HG03135 (cell line): Measurements from ENCODE around the gene NT5DC2.
A peak's percentile ranks its signal among the peaks of the same experiment; 100 is the strongest.
"Not testable (repeated sequence)": the region's sequence is repeated elsewhere in the genome, so short reads cannot be mapped to it uniquely, and the experiment has no call there.

Experiments
- ATAC-seq: cut with Tn5 transposase; IDR thresholded peaks from one replicate; pipeline ENCODE4 v1.9.1; 2021; ENCODE audit warnings: mild to moderate bottlenecking, moderate library complexity; ENCODE audit not compliant: unreplicated experiment

NT5DC2 gene

DNA sequence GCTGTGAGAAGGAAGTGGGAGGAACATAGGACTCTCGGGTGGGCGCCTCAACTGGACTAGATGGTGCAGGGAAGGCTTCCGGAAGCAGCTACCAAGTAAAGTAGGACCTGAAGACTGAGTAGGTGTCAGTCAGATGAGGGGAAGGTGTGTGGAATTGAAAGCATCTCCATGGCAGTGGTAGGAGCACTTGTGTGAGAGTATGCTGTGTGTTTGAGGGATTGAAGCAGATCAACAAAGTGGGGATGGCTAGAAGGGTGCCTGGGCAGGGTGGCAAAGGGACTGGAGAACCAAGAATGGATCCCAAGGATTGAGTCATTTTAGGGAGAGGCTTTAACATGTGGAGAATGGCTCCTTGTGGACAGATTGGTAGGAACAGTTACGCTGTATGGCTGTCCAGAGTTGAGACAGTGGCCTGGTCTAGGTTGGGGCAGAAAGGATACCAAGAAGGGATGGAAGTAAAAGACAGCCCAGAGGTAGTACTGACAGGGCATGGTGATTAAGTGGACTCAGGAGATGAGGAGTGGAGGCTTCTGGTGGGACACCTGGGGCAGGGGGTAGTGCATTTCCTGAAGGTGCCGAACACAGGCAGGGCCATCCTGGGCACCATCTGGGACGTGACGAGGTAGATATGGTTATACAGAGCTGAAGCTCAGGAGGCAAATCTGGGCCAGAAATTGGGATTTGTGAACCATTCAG is 4.2 kb upstream of the NT5DC2 start:
- ATAC-seq: no peak

DNA sequence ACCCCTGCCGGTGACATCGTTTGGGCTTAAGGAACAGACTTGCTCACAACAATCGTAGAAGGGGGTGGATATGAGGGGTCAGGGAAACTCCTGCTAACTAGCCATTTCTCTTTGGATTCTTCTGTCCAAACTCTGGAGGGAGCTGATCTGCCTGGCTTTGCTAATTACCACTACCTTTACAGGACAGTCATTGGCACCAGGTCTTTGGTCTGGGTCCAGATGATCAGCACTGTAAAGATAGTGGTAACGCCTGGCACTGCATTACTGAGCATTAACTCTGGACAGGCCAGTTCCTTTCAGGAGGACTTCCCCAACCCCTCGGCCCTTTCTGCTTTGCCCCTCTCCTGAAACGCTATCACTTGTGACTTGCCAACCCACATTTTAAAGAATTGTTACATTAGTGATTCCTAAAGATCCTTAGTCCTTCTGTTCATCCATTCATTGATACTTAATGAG is 3.5 kb upstream of the NT5DC2 start:
- ATAC-seq: no peak

DNA sequence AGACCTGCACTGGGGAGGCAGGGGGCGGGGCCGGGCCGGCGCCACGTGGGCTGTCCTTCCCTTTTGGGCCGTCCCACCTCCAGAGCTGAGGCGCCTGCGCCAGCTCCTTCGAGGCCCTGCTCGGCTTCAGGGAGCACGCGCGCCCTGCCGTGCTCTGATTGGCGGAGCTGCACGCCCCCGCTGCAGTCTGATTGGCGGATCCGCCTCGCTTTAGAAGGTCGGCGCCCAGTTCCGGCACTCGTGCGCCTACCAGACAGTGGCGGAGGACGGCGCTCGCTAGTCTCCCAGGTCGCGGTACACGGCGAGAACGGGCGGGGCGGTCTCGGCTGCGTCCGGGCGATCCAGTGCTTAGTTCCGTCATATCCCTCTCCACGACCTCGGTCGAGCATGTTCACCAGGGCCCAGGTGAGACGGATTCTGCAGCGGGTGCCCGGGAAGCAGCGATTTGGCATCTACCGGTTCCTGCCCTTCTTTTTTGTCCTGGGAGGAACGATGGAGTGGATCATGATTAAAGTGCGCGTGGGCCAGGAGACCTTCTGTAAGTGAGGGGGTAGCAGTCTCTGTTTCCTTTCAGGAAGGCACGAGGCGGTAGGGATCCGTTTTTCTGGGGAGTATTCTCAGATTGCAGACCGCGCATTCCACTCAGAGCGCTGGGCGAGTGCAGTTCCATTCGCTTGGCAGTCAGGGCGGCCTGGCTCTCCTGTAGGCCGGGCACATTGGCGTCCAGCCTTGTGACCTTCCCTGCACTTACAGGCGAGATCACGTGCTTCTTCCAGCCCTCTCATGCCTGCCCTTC is 2.9 kb upstream of the NT5DC2 start, which contains the start of gene UQCC5:
UQCC5 (plus strand) TSS at position 237 of the 796 bp plus-strand sequence; CDS start at position 388, 151 bp downstream.
- peak; percentile 79 for ATAC-seq

DNA sequence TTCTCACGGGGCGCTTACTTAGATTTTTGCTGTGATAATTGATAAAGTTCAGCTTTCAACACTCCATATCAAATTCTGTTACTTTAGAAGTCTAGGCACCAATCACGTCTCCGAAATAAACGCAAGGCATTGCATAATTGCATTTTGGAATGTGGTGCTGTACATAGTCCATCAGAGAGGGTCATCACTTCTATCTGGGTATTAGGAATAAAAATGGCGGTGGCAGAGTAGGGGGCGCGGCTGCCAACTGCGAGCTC is 2.4 kb upstream of the NT5DC2 start:
- ATAC-seq: no peak

DNA sequence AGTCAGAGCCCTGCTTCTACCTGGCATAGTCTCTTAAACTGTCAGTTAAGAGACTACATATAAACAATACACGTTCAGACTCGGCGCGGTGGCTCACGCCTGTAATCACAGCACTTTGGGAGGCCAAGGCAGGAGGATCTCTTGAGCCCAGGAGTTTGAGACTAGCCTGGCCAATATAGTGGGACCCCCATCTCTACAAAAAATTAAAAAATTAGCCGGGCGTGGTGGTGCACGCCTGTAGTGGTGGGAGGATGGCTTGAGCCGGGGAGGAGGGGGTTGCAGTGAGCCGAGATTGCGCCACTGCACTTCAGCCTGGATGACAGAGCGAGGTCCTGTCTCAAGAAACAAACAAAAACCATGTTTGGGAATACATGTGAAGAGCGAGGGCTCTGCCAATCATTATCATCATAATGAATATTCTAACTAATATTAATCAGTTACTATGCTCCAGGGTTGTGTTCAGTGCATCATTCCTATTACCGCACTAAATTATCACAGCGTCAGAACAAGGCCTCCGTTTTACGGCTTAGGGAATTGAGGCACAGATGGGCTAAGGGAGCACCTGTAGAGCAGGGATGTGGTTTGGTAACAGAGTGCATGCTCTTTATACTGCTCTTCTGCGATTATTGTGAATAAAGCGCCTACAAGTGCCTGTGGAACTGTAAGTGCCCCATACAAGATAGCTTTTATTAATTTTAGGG is 1.9 kb upstream of the NT5DC2 start:
- no peak for ATAC-seq

DNA sequence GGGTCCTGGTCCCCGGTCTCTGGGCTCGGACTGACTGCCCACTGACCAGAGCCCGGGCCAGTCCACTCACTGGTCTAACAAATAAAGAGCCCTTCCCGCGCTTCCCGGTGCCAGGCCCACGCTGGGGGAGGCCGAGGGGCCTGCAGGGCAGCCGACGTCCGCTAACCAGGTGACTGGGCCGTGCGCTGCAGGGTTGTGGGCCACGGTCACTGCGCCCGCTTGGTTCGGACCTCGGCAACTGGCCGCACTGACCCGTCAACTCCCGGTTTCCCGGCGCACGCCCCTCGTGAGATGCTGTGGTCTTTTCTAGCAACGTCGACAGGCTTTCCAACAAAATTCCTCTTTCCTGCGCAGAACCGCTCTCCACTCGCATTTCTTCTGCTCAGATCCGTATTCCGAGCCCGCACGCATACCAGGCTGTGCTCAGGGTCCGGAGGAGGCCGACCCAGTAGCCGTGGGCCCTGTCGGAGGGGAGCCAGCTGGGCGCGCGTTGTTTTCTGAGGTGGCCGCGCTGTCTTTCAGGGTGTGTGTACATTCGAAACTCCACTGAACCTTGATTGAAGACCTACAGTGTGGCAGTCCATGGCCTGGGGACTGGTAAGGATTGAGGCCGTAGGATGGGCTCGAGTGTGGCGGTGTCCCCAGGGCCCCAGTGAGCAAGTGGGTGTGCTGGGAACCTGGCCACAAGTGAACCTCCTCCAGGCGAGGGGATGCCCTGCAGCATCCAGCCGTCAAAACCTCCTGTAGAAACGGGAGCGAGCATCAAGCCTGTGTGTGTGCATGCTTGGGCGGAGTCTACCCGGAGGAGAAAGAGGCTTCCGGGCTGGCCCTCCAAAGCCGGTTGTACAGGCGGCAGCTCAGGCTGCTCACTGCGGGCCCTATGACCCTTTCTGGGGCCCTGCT is 875 bp upstream of the NT5DC2 start:
- ATAC-seq: no peak

DNA sequence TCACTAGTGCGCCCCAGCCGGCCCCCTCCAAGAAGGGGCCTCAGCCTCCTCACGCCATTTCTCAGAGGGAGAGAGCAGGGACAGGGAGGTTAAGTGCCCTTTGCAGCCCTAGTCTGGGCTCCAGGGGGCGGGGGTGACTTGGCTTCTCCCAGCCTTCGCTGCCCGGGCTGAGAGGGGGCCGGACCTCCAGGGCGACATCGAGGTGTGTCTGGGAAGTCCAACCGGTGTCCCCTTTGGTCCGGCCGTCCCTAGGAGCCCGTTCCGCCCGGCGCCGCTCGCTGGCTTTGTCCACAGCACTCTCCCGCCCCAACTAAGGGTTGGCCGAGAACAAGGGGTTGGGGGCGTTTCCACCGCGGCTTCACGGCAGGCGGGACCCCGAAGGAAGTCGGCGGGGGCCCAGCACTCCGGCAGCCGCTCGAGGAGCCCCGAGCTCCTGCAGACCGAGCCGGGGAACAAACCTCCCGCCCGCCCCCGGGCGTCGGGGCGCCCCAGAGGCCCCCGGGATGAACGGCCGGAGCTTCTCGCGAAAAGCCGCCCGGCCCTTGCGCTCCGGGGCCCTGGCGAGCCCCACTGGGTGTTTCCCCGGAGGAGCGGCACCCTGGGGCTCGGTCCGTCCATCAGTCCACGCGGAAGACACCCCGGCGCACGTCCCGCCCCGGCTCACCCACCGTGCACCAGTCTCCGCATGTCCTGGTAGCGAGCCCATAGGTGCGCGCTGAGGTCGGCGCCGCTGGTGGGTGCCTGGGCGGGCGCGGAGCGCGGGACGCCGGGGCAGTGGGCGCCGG is 627 bp downstream of the NT5DC2 start:
- no peak for ATAC-seq

DNA sequence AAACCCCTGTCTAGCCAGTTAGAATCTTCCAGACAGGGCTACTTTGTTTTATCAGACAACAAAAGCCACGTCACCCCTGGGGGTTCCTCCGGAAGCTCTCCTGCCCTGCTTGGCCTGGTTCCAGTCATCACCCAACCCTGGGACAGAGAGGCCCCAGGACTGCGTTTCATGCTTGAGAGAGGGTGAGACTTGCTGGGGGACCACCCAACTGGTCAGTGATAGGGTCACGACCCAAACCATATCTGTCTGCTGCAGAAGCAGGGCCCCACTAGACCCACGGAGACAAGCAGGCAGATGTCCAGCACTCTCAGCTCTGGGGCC is 1.2 kb downstream of the NT5DC2 start:
- no peak for ATAC-seq

DNA sequence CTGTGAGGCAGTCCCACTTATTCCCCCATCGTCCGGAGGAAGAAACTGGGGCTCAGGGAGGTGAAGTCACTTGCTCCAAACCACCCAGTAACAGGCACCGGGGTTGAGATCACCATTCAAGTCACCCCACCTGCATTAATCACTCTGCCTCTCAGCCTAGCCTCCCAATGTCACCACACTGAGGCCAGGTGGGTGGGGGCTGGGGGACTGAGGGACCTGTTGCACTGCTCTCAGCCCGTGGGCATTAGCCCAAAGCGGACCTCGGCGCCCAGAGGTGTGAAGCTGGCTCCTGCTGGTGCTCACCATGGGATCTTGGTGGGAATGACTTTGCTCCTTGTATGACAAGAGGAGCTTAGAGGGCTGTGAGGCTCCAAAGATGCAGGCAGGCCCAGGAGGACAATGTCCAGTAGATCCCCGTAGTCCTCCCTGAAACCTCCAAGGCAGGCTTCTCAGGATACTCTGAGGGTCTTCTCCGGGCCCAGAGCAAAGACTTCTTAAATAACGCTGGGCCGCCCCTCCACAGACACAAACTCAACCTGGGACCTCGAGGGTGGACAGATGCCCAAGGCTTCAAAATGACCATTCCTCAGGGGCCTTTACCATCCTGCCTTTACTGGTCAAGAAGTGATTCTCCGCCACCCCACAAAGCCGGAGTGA is 1.7 kb downstream of the NT5DC2 start:
- ATAC-seq: no peak

DNA sequence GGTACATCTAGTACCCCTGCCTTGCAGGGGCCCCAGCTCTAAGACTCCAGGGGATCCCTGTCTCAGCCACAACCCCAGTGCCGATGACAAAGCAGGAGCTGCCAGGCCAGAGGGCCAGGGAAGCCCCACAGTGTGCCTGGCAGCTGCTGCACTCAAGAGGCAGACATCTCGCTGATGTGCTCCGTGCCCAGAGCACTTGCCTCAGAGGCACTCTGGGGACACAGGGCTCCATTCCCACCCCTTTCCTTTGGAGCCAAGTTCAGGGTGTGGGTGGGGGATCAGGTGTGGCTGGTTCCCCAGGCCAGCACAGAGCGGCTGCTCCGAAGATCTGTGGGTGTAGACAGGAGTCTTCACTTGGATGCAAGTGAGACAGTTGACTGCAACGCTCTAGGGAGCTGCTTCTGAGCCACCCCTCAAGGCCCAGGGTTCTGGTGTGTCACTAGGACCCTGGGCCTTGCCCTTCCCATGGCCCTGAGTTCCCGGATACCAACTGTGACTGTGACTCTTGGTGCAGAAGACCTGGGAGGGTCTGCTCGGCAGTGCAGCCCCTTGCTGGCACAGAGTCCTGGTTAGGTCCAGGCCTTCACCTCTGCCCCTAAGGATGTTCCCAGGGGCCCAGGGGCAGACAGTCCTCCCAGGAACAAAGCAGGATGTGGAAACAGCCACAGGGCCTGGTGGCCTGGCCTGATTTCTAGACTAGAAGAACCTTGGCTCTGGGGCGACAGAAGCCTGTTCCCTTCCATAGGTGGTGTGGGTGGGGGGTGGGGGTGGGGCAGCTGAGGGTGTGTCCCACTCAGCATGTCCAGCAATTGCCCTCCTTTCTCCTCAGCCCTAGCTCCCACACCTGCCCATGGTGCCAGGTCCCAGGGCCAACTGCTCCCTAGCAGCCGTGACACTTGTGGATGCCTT is 2.5 kb downstream of the NT5DC2 start:
- ATAC-seq: no peak

DNA sequence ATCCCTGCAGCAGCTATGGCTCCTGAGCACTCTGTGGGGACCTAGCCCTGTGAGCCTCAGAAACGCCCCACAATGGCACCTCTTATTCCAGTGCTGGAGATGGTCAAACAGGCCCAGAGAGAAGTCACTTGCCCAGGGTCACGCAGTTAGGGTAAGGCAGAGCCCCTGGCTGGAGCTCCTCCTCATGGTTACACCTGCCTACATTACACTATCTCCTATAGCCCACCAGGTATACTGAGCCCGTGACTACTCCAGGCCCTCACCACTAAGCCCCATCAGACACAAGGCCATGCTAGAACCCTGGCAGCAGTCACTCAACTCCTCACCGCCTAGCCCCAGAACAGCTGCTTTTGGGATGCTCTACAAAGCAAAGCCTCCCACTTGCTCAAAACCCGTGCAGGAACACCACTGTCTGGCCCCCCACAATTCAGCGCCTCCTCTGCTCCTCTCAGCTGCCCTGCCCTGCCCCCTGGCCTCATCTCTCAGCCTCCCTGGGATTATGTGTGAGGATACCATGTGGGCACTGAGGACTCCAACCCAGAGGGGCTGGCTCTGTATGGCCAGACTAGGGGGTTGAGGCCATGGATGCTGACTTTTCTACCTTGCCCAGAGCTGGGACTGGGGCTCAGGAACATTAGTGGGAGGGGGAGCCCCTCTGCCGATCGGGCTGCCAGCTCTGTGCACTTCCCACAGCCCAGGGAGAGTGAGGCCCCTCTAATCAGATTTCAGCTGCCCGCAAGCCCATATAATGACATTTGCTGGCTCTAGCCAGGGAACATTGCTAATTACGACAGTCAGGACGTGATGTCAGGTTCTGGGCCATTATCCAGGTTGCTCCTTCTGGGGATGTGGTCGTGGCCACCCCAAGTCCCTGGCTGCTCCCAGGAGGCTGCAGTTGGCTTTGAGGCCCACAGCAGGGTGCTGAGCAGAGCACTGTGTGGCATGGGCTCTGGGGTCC is 4.0 kb downstream of the NT5DC2 start:
- no peak for ATAC-seq

DNA sequence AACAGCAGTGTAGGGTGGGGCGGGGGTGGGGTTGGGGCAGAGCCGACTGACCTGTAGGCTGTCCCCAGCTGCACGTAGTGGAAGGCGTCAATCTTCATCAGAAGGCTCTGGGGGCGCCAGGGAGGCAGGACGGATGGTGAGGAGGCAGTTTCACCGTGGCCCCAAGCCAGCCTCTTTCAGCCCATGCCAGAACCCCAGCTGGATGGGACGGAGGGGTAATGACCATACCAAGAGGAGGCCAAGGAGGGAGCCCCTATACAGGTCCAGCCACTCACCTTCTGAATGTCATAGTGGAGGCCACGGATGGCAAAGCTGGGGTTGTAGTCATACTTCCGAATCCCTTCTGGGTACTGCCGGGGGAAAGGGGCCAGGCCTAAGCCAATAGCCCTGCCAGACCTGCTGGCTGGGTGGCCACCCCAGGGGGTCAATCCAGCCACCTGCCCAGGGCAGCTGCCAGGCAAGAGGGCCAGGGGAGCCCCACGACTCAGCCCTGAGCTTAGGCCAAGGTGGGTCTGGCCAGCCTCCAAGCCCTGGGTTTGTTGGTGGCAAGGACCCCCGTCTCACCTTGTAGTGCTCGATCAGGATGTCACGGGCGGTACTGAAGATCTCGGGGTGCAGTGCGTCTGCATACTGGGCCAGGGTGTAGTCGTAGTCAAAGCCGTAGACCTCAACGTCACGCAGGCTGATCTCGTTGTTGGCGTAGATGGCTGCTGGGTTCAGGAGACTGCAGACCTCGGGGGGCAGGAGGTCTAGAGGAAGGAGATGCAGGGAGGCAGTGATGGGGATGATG is 4.9 kb downstream of the NT5DC2 start:
- no peak for ATAC-seq

DNA sequence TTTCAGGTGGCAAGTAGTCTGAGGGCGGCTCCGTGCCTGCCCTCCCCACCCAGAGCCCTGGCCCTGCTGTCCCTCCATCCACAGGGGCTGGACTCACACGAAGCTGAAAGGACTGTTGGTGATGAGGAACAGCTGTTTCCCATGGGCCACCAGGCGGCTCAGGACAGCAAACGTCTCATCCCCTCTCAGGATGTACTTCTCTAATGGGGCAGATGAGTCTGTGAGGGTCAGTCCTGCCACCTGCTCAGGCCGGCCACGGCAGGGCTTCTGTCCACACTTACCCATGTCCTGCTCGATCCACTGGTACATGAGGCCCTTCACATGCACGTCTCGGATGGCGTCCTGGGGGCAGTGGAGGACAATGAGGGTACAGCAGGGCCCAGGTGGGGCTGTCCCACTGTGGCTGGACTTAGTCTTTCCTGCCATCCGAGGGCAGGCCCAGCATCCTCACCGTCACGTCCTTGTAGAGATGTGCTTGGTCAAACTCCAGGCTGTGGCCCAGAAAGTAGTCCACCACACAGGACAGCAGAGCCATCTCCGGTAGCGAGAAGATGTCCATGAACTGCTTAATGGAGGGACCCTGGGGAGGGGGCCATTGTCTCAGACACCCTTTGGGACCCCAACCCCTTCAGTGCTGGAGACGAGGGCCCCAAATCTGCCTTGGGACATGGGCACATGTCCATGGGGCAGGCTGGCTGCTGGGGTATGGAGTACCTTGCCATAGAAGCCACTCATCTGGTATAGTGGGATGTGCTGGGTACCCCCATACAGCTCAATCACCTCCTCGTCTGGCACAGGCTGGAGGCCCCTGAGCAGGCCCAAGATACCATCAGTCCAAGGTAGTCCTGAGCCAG is 5.7 kb downstream of the NT5DC2 start:
- no peak for ATAC-seq

DNA sequence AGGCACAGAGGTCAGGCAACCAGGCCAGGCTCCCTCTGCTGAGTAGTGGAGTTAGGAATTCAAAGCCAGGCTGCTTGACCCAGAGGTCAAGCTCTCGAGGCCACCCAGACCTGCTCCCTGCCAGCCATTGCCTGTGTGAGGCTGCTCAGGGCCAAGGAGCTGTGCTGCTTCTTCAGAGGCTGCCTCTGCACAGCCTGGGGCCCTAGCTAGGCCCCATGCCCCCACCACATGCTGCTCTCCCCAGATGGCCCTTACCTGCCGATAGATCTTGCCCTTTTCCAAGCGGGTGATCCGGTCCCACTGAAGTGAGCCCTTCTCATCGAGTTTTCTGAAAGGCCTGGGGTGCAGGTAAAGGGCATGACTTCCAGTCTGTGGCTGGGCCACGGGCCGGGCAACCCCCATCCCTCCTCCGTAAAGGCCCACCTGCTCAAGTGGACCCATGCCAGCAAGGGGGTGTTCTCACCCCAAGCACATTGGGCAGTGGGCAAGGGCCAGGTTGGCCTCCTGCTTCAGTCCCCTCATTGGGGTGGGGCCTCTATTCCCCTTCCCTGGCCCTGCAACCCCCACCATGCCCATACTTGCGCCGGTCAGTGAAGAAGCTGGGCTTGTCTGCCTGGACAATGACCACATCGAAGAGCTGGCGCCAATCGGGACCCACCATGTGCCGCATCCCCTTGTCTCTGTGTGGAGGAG is 6.5 kb downstream of the NT5DC2 start:
- ATAC-seq: no peak

DNA sequence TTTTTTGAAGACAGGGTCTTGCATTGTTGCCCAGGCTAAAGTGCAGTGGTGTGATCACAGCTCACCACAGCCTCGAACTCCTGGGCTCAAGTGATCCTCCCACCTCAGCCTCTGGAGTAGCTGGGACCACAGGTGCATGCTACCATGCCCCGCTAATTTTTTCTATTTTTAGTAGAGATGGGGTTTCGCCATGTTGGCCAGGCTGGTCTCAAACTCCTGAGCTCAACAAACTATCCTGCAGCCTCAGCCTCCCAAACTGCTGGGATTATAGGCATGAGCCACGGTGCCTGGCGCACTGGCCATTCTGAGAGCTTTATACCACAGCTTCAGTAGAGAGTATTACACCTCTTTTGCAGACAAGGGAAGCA is 7.0 kb downstream of the NT5DC2 start:
- not testable (repeated sequence) for ATAC-seq
